22Rv1 (cell line): Measurements from ENCODE around the gene ACYP2.
"Not testable (repeated sequence)": the region's sequence is repeated elsewhere in the genome, so short reads cannot be mapped to it uniquely, and the experiment has no call there.

Experiments
- H3K27ac ChIP-seq: fragments of 450-650 bp; 2 replicates; pipeline ENCODE4 v1.5.1; 2017
- ZFX ChIP-seq: fragments of 450-650 bp; IDR thresholded peaks from 2 replicates; pipeline ENCODE4 v1.6.1; 2017; ENCODE audit warnings: antibody characterized with exemption, borderline replicate concordance
- TF ChIP-seq, protein P1 (sequence below): fragments of 450-650 bp; IDR thresholded peaks from 2 replicates; pipeline ENCODE4 v1.5.1; 2017; ENCODE audit warnings: mild to moderate bottlenecking

The ACYP2 gene

DNA sequence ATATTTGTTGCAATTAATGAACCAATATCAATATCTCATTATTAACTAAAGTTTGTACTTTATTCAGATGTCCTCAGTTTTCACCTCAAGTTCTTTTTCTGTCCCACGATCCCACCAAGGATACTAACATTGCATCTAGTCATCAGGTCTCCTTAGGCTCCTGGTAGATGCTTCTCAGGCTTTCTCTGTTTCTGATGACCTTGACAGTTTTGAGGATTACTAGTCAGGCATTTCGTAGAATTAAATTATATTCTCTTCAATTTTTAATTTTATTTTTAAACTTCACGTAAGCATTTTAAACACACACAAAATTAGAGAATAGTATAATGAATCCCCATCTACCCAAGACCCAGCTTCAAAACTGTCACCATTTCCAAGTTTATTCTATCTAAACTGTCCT is 5.6 kb upstream of the ACYP2 start:
- TF ChIP-seq, protein P1, sequence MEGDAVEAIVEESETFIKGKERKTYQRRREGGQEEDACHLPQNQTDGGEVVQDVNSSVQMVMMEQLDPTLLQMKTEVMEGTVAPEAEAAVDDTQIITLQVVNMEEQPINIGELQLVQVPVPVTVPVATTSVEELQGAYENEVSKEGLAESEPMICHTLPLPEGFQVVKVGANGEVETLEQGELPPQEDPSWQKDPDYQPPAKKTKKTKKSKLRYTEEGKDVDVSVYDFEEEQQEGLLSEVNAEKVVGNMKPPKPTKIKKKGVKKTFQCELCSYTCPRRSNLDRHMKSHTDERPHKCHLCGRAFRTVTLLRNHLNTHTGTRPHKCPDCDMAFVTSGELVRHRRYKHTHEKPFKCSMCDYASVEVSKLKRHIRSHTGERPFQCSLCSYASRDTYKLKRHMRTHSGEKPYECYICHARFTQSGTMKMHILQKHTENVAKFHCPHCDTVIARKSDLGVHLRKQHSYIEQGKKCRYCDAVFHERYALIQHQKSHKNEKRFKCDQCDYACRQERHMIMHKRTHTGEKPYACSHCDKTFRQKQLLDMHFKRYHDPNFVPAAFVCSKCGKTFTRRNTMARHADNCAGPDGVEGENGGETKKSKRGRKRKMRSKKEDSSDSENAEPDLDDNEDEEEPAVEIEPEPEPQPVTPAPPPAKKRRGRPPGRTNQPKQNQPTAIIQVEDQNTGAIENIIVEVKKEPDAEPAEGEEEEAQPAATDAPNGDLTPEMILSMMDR: no peak
- no peak for TF ChIP-seq ZFX
- no peak overlapping the region for H3K27ac ChIP-seq

DNA sequence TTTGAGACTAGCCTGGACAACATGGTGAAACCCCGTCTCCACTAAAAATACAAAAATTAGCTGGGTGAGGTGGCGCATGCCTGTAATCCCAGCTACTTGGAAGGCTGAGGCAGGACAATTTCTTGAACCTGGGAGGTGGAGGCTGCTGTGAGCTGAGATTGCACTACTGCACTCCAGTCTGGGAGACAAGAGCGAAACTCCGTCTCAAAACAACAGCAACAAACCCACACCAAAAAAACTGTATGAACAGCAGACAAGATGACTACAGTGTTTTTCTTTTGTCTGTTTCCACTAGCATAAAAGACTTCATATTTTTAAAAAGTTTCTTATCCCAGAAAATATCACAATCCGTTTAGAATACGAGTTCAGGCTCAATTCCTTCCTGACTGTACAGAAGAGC is 936 bp upstream of the ACYP2 start:
- H3K27ac ChIP-seq: peak overlapping the region; percentile 94

DNA sequence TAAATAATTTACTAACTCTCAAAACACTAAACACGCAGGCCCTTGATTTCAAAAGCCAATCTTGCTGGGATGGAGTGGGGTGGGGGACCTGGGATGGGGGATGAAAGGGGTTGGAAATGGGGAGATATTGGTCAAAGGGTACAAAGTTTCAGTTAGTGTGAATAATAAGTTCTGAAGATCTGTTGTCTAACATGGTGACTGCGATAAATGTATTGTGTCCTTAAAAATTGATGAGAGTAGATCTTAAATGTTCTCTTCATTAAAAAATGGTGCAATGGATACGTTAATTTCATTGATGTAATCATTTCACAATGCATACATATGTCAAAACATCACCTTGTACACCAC is 505 bp upstream of the ACYP2 start:
- H3K27ac ChIP-seq: peak overlapping the region; percentile 94

DNA sequence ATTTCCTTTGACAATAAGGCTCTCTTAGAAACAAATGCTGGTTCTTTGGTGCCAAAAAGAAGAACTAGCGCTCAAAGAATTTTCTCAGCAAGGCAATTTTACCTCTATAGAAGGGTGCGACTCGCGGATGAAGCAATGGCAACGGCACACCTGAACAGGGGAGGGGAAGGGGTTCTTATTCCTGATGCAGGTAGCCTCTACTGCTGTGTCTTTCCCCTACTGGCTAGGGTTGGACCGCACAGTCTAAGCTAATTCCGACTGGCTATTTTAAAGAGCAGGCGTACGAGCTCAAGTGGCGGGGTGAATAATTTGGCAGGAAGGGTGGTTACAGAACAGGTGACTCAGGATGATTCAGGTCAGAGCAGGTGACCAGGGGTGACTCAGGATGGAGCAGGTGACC is 1.2 kb downstream of the ACYP2 start:
- peak overlapping the region; percentile 94 for H3K27ac ChIP-seq

More for the DNA sequence above, 505 bp upstream of the ACYP2 start:
- no peak for TF ChIP-seq ZFX
- TF ChIP-seq, protein P1: no peak

DNA sequence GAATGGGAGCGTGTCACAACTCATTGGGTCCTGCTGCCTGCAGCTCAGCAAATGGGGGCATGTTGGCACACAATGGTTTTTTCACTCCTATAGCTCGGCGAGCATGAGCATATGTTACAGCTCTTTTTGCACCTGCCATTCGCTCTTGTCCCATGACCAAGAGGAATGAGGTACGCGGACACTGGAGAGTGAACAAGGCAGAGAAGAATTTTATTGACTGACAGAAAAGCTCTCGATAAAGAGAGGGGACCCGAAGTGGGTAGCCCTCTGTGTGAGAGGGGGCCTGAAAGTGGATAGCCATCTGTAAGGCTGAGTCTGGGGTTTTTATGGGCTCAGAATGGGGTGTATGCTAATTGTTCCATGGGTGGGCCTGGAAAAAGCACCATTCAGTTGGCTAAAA is 5.5 kb downstream of the ACYP2 start:
- TF ChIP-seq ZFX: no peak
- TF ChIP-seq, protein P1: no peak
- no peak overlapping the region for H3K27ac ChIP-seq

DNA sequence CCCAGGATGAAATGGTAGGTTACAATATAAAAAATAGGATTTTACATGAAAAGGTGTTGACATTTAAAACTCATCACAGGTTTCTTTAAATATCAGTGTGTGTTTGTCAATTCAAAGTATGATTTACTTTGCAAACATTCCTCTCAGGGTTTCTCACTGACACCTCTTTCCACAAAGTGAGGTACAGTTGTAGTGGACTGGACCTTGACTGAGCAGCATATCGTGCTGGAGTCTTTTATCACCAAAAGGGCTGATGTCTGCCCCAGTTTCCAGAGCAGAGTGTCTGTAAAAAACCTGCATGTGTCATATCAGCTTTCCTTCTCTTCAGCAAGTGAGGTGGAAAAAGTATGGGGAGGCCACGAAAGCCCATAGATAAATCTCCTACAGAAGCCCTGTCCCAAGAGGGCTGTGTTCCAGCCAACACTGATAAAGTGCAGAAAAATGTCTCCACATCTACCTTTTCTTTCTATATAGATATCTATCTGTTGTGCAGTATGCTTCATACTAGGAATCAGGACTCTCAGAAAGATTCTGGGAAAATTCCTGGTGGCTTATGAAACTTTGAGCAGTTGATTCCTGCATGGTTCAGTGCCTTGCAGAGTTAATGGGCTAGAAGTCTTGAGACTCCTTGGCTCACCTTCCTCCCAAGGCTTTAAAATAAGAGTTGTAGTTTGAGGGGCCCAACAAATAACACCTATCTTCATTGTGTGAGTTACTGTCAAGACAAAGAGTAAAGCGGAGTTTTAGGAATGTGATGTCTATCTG is 6.9 kb downstream of the ACYP2 start:
- TF ChIP-seq, protein P1: no peak
- TF ChIP-seq ZFX: no peak
- H3K27ac ChIP-seq: no peak overlapping the region

DNA sequence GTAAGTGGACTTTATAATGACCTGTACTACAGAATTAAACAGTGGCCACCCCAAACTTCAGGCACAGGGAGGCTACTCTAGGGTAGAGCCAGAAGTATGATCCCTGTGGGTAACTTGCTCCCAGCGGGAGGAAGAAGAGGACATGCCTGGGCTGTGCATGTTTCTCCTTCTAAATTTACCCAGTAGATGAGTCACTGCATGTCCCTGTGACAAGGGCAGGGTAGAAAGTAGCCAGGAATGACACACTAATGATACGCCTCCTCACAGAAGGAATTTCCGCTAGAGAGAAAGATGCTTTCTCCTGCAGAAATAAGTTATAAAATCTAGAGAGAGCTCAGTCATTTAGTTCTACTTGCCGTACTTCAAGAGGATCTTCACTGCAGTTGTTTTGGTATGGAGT is 7.5 kb downstream of the ACYP2 start:
- no peak for TF ChIP-seq ZFX
- TF ChIP-seq, protein P1: no peak

DNA sequence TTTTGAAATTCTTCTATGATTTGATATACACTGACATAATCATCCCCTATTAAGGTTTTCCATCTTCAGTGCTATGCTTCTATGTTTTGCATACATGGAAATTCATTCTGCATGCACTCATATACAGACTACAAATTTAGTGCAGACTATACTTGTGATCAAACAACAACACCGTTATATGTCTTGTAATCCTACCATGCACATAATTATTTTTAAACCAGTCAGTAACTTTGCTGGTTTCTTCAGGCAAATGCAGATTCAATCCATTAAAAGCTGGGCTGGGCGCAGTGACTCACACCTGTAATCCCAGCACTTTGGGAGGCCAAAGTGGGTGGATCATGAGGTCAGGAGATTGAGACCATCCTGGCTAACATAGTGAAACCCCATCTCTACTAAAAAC is 11.8 kb downstream of the ACYP2 start:
- not testable (repeated sequence) for H3K27ac ChIP-seq

More for the DNA sequence above, 7.5 kb downstream of the ACYP2 start:
- H3K27ac ChIP-seq: no peak overlapping the region

DNA sequence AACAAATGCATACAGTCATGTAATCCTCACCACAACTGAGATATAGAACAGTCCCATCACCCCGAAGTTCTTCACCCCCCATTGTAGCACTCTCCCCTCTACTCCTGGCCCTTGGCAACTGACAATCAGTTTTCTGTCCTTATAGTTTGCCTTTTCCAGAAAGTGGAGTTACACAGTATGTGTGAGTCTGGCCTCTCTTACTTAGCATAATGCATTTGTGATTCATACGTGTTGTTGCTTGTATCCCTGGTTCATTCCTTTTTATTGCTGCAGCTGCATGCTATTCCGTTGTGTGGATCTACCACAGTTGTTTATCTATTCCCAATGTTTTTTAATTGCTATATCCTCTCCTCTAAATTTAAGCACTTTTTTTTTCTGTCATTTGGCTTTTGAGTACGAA is 17.6 kb downstream of the ACYP2 start:
- TF ChIP-seq, protein P1: no peak
- TF ChIP-seq ZFX: no peak
- no peak overlapping the region for H3K27ac ChIP-seq
